ENCODE results near the gene ZNF335.

DNA sequence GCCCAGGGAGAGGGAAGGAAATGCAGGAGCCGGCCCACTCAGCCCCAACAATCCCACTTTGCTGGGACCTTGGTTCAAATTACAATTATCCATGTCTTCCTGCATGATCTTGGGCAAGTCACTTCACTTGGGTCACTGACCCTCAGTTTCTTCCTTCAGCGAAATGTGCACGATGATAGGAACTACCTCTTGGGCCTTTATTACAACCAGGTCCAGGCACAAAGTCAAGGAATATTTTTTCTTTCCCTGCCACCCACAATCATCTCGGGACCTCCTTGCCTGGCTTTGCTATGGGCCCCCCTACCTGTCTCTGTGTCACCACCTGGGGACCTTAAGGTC is 59.7 kb downstream of the ZNF335 start:
- TF ChIP-seq, protein P1, sequence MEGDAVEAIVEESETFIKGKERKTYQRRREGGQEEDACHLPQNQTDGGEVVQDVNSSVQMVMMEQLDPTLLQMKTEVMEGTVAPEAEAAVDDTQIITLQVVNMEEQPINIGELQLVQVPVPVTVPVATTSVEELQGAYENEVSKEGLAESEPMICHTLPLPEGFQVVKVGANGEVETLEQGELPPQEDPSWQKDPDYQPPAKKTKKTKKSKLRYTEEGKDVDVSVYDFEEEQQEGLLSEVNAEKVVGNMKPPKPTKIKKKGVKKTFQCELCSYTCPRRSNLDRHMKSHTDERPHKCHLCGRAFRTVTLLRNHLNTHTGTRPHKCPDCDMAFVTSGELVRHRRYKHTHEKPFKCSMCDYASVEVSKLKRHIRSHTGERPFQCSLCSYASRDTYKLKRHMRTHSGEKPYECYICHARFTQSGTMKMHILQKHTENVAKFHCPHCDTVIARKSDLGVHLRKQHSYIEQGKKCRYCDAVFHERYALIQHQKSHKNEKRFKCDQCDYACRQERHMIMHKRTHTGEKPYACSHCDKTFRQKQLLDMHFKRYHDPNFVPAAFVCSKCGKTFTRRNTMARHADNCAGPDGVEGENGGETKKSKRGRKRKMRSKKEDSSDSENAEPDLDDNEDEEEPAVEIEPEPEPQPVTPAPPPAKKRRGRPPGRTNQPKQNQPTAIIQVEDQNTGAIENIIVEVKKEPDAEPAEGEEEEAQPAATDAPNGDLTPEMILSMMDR (IDR thresholded peaks at IDR 0.05) = no peak
- TF ChIP-seq EP300 (IDR thresholded peaks at IDR 0.05) (no peak), POLR2A (IDR thresholded peaks at IDR 0.05) (no peak), POLR2AphosphoS5 (IDR thresholded peaks at IDR 0.05) (no peak)
